ENCODE results near the gene PITX3.
"Not testable (repeated sequence)": the region's sequence is repeated elsewhere in the genome, so short reads cannot be mapped to it uniquely, and the experiment has no call there.

The PITX3 gene

GRCh38 chr10:102200751-102201640 lies 40.3 kb downstream of the PITX3 start:
- Mint-ChIP-seq H3K27ac (no peak overlapping the region), H3K9me3 (peaks cover 12% of the 10 kb centered on the region), H3K4me1 (ENCODE audit: low read depth) (peaks cover 6% of the 10 kb centered on the region), H3K27me3 (no peaks in the 10 kb centered on the region), H3K36me3 (ENCODE audit: low read depth) (no peaks in the 10 kb centered on the region), H3K4me3 (no peak overlapping the region)
- intact Hi-C loops (cut with micrococcal nuclease), result no loop called here

DNA sequence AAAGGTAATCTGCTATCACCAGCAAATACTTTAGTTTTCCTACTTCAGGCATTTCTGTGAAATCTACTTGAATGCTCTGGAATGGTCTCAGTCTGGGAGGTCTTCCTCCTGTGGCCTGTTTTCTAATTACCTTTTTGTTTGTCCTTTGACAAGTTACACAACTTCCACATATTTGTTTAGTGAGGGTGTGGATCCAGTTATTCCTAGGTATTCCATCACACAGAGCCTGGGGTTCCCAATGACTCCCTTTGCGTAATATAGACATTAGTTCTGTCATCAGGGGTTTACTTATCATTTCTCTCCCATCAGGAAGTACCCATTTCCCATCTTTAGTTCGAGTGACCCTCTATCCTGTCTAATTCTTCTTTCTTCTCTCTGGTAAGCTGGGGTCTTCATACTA lies 43.3 kb downstream of the PITX3 start:
- Mint-ChIP-seq H3K36me3 (ENCODE audit: low read depth) (no peaks in the 10 kb centered on the region), H3K4me3 (no peak overlapping the region), H3K9me3 (no peaks in the 10 kb centered on the region), H3K27me3 (no peaks in the 10 kb centered on the region), H3K4me1 (ENCODE audit: low read depth) (peaks cover 12% of the 10 kb centered on the region), H3K27ac (no peak overlapping the region)
- intact Hi-C loops (cut with micrococcal nuclease), result no loop called here

GRCh38 chr10:102196893-102197292 lies 44.4 kb downstream of the PITX3 start:
- intact Hi-C loops (cut with micrococcal nuclease), result no loop called here
- peaks cover 6% of the 10 kb centered on the region for H3K4me1 Mint-ChIP-seq (ENCODE audit: low read depth)
- H3K36me3 Mint-ChIP-seq (ENCODE audit: low read depth), result no peaks in the 10 kb centered on the region
- H3K27ac Mint-ChIP-seq, result no peak overlapping the region
- H3K4me3 Mint-ChIP-seq, result no peak overlapping the region
- H3K27me3 Mint-ChIP-seq, result no peaks in the 10 kb centered on the region
- peaks cover 7% of the 10 kb centered on the region for H3K9me3 Mint-ChIP-seq

DNA sequence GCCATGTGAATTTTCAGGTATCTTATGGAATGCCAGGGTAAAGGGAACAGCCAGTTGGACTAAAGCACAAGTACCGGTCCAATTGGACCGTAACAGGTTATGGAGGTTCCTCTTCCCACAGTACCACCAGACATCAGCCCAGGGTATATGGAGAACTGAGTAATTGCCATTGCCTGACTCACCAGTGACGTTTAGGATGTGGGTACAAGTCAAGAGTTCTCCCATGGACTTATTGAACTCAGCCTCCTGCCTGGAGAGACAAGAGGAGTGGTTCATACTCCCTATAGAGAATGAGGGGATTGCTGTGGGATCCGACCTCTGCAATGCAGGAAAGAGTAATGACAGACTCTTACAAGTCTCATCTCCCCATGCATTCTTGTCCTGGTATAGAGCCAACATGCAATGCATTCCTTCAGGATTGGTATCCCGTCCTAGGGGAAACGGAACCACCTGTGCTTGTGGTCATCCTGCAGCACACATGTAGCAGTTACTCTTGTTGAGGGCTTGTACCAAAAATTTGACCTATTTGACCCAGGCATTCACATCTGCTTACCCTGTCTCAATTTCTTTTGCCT lies 45.9 kb downstream of the PITX3 start:
- H3K4me3 Mint-ChIP-seq, result no peak overlapping the region
- H3K9me3 Mint-ChIP-seq, result peaks cover 13% of the 10 kb centered on the region
- H3K27me3 Mint-ChIP-seq, result no peaks in the 10 kb centered on the region
- intact Hi-C loops (cut with micrococcal nuclease), result no loop called here
- peaks cover 6% of the 10 kb centered on the region for H3K4me1 Mint-ChIP-seq (ENCODE audit: low read depth)
- no peaks in the 10 kb centered on the region for H3K36me3 Mint-ChIP-seq (ENCODE audit: low read depth)
- no peak overlapping the region for H3K27ac Mint-ChIP-seq

- H3K9me3 Mint-ChIP-seq, result peaks cover 13% of the 10 kb centered on the region
- no peak overlapping the region for H3K27ac Mint-ChIP-seq
- peaks cover 21% of the 10 kb centered on the region for H3K4me1 Mint-ChIP-seq (ENCODE audit: low read depth)
- no peak overlapping the region for H3K4me3 Mint-ChIP-seq
- no peaks in the 10 kb centered on the region for H3K36me3 Mint-ChIP-seq (ENCODE audit: low read depth)
- intact Hi-C loops (cut with micrococcal nuclease), result no loop called here
- no peaks in the 10 kb centered on the region for H3K27me3 Mint-ChIP-seq
Measured at GRCh38 chr10:102191956-102192355, 49.4 kb downstream of the PITX3 start.

GRCh38 chr10:102188941-102189898 lies 52.1 kb downstream of the PITX3 start:
- Mint-ChIP-seq H3K4me3 (peak overlapping the region; percentile 46), H3K27ac (peak overlapping the region; percentile 15)
- intact Hi-C loops (cut with micrococcal nuclease), result not testable (repeated sequence)

GRCh38 chr10:102188298-102188940 lies 52.9 kb downstream of the PITX3 start:
- H3K4me1 Mint-ChIP-seq (ENCODE audit: low read depth), result peaks cover 19% of the 10 kb centered on the region
- peak overlapping the region; percentile 15 for H3K27ac Mint-ChIP-seq
- intact Hi-C loops (cut with micrococcal nuclease), result no loop called here
- no peaks in the 10 kb centered on the region for H3K36me3 Mint-ChIP-seq (ENCODE audit: low read depth)
- H3K9me3 Mint-ChIP-seq, result peaks cover 28% of the 10 kb centered on the region
- no peaks in the 10 kb centered on the region for H3K27me3 Mint-ChIP-seq
- H3K4me3 Mint-ChIP-seq, result no peak overlapping the region

More at GRCh38 chr10:102188941-102189898, 52.1 kb downstream of the PITX3 start:
- H3K36me3 Mint-ChIP-seq (ENCODE audit: low read depth); H3K27me3 Mint-ChIP-seq: not testable (repeated sequence)
- Mint-ChIP-seq H3K4me1 (ENCODE audit: low read depth) (peaks cover 21% of the 10 kb centered on the region), H3K9me3 (peaks cover 27% of the 10 kb centered on the region)

DNA sequence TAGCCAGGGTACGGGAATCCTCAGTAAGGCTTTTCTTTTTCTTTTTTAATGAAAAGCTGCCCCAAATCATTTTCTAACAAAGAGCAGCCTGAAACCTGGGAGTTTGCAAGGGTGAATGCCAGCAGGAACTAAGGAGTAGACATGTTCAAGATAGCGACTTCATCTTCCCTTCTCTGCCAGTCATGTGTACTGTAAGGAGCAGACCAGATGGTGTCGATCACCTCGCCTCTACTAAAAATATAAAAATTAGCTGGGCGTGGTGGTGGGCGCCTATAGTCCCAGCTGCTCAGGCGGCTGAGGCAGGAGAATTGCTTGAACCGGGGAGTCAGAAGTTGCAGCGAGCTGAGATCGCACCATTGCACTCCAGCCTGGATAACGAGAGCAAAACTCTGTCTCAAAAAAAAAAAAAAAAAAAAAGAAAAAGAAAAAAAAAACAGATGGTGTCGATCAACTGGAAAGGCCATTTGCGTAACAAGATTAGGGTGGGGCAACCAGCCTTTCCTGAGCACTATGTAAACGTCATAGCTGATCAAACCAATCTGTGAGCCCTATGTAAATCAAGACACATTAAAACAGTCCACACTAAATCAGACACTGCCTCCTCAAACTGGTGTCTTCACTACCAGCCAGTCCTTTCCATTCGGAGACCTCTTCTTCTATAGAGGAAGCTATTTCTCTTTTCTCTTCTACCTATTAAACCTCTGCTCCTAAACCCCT lies 55.3 kb downstream of the PITX3 start:
- no peaks in the 10 kb centered on the region for H3K27me3 Mint-ChIP-seq
- no peak overlapping the region for H3K27ac Mint-ChIP-seq
- H3K36me3 Mint-ChIP-seq (ENCODE audit: low read depth), result no peaks in the 10 kb centered on the region
- intact Hi-C loops (cut with micrococcal nuclease), result no loop called here
- peaks cover 15% of the 10 kb centered on the region for H3K9me3 Mint-ChIP-seq
- no peak overlapping the region for H3K4me3 Mint-ChIP-seq
- peaks cover 15% of the 10 kb centered on the region for H3K4me1 Mint-ChIP-seq (ENCODE audit: low read depth)

DNA sequence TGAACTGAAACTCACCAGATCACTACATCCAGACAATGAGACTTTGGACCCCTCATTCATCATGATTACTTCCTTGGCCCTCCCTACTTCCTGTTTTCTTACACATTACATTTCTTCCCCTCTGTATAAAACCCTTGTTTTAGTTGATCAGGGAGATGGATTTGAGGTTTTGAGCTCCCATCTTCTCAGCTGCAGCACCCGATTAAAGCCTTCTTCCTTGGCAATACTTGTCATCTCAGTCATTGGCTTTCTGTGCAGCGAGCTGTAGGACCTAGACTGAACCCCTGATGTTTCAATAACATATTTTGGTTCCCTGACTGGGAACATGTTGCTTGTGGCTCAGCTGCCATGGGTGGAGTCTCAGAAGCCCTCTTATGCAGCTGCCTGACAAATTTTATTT lies 56.0 kb downstream of the PITX3 start:
- Mint-ChIP-seq H3K9me3 (peaks cover 15% of the 10 kb centered on the region), H3K4me3 (no peak overlapping the region), H3K36me3 (ENCODE audit: low read depth) (no peaks in the 10 kb centered on the region), H3K27me3 (peaks cover 3% of the 10 kb centered on the region), H3K4me1 (ENCODE audit: low read depth) (peaks cover 15% of the 10 kb centered on the region), H3K27ac (no peak overlapping the region)
- intact Hi-C loops (cut with micrococcal nuclease), result no loop called here

- Mint-ChIP-seq H3K27ac (no peak overlapping the region), H3K4me1 (ENCODE audit: low read depth) (peaks cover 14% of the 10 kb centered on the region), H3K36me3 (ENCODE audit: low read depth) (no peaks in the 10 kb centered on the region), H3K9me3 (peaks cover 15% of the 10 kb centered on the region), H3K27me3 (peaks cover 3% of the 10 kb centered on the region), H3K4me3 (no peak overlapping the region)
- intact Hi-C loops (cut with micrococcal nuclease), result no loop called here
Measured at GRCh38 chr10:102184606-102185005, 56.7 kb downstream of the PITX3 start.

All from dendritic cell treated with granulocyte-macrophage colony-stimulating factor and Interleukin-4, amounts not matched to agents 40 ng/mL and 50 ng/mL, for 4 days (primary cell).